Right lobe of liver (tissue), 4 donors: ENCODE results near the gene UGT1A3.

Experiments
- POLR2A ChIP-seq: fragments of 450-650 bp; IDR thresholded peaks from one replicate; pipeline ENCODE4 v1.6.1; 2017; ENCODE audit warnings: antibody characterized with exemption, mild to moderate bottlenecking
- TF ChIP-seq, protein P1 (sequence below), 4 donors: fragments of 200-600 bp in 3 of 4; fragments of 450-650 bp in 1 of 4; IDR thresholded peaks; one replicate each; pipeline versions ENCODE4 v1.5.1 to v1.8.0; 2016 to 2022; ENCODE audit warnings: antibody characterized with exemption in 4 of 4, mild to moderate bottlenecking in 2 of 4
- donor health status: DM: no; HTN: no; CAD: no.
- donor health status: DM: no; HTN: no; CAD: no.
- donor health status: DM: no; HTN: yes; CAD: no.

DNA sequence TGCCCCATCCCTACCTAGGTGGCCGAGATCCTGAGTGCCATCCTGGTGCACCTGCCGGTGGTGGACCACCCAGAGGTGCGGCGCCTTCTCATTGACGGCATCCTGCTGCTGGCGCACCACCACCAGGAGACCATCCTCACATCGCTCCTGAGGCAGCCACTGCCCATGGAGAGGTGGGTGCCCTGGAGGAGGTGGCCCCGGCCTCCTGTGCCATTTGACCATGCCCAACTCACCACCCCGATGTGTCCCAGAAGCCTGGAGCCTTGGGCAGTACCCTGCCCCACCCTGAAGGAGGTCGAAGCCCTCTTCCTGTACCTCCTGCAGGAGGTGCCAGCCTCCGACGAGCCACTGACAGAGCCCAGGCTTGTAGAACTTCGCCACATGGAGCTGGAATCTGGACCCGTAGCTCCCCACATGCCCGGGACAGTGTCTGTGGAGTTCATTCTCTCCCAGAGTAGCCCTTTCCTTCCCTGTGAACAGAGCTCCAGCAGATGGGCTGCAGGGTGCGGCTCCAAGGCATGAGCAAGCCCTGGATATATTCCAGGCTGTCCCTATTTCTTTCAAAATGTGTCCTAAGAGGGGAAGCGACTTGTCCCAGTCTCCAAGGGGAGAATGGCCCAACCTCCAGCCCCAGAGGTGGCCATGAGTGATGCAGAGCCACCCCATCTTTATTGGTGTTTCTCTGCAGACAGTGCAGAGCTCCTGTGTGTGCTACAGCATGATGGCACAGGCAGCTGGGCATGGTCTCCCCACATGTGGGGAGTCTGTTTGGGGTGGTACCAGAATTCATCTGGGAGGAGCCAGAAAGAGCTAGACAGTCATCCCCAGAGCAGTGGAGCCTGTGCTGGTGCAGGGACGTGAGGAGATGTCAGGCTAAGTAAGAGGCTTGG is 91.3 kb downstream of the UGT1A3 start:
- no peak for TF ChIP-seq POLR2A
- TF ChIP-seq, protein P1, sequence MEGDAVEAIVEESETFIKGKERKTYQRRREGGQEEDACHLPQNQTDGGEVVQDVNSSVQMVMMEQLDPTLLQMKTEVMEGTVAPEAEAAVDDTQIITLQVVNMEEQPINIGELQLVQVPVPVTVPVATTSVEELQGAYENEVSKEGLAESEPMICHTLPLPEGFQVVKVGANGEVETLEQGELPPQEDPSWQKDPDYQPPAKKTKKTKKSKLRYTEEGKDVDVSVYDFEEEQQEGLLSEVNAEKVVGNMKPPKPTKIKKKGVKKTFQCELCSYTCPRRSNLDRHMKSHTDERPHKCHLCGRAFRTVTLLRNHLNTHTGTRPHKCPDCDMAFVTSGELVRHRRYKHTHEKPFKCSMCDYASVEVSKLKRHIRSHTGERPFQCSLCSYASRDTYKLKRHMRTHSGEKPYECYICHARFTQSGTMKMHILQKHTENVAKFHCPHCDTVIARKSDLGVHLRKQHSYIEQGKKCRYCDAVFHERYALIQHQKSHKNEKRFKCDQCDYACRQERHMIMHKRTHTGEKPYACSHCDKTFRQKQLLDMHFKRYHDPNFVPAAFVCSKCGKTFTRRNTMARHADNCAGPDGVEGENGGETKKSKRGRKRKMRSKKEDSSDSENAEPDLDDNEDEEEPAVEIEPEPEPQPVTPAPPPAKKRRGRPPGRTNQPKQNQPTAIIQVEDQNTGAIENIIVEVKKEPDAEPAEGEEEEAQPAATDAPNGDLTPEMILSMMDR (IDR thresholded peaks at IDR 0.05), result no peak
